ENCODE measurements around the gene NEUROD6. TPM values are rescaled to one million over a fixed set of nuclear protein-coding genes. Genes with fewer than 3 reads are reported as not detected.

Gene NEUROD6
- total RNA-seq, 6 experiments from 2014 or later = not detected

DNA sequence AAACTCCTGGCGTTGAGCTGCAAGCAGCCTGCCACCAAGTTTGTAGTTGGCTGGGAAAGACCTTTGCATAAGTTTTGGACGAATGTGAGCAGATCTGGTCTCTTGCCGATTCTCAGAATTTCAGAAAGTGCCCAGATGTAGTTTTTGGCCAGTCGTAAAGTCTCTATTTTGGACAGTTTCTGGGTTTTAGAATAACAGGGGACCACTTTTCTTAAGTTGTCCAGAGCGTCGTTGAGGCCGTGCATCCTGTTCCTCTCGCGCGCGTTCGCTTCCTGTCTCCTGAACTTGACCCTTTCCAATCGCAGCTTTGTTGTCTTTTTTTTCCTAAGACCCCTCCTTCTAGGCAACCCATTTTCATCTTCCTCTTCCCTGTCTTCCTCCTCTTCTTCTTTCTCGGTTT is 1.8 kb downstream of the NEUROD6 start:
- Mint-ChIP-seq H3K4me3 (no peak overlapping the region), H3K36me3 (ENCODE audit: low read depth) (no peaks in the 10 kb centered on the region), H3K4me1 (ENCODE audit: low read depth) (no peaks in the 10 kb centered on the region), H3K27me3 (ENCODE audit: insufficient read depth) (peaks cover 9% of the 10 kb centered on the region; the same call in 1 of the 2 replicates), H3K27ac (no peak overlapping the region), H3K9me3 (peaks cover 20% of the 10 kb centered on the region)
- DNase-seq = no peak
- TF ChIP-seq, protein P1, sequence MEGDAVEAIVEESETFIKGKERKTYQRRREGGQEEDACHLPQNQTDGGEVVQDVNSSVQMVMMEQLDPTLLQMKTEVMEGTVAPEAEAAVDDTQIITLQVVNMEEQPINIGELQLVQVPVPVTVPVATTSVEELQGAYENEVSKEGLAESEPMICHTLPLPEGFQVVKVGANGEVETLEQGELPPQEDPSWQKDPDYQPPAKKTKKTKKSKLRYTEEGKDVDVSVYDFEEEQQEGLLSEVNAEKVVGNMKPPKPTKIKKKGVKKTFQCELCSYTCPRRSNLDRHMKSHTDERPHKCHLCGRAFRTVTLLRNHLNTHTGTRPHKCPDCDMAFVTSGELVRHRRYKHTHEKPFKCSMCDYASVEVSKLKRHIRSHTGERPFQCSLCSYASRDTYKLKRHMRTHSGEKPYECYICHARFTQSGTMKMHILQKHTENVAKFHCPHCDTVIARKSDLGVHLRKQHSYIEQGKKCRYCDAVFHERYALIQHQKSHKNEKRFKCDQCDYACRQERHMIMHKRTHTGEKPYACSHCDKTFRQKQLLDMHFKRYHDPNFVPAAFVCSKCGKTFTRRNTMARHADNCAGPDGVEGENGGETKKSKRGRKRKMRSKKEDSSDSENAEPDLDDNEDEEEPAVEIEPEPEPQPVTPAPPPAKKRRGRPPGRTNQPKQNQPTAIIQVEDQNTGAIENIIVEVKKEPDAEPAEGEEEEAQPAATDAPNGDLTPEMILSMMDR (IDR thresholded peaks at IDR 0.05) = no peak

DNA sequence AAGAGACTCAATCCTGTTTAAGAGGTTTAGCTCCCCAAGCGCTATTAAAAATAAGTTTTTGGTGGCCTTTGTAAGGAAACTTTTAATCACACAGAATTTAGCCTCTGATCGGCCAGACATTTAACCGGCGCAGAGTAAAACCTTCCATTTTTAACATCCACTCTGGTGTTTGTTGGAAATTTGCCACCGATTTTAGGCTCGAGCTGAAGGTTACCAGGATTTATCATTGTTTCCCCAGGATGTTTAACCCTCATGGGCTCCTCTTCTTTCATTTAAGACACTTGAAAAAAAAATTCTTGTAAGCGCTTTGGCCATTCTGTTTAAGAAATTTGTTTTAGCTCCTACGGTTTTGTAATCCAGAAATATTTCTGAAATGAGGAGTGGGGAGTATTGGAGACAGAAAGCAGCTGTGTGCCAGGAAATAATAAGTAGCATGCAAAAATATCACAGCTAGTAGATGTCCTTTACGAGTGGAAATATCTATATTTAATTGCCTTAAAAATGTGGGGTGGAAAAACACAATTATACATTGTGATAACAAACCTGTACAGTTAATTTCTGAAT is 3.4 kb downstream of the NEUROD6 start:
- peaks cover 35% of the 10 kb centered on the region for H3K9me3 Mint-ChIP-seq
- TF ChIP-seq, protein P1 (IDR thresholded peaks at IDR 0.05) = no peak
- no peaks in the 10 kb centered on the region for H3K36me3 Mint-ChIP-seq (ENCODE audit: low read depth)
- H3K27ac Mint-ChIP-seq = no peak overlapping the region
- H3K4me3 Mint-ChIP-seq = no peak overlapping the region
- no peak for DNase-seq
- no peaks in the 10 kb centered on the region for H3K4me1 Mint-ChIP-seq (ENCODE audit: low read depth)
- peaks cover 9% of the 10 kb centered on the region; the same call in 1 of the 2 replicates for H3K27me3 Mint-ChIP-seq (ENCODE audit: insufficient read depth)

DNA sequence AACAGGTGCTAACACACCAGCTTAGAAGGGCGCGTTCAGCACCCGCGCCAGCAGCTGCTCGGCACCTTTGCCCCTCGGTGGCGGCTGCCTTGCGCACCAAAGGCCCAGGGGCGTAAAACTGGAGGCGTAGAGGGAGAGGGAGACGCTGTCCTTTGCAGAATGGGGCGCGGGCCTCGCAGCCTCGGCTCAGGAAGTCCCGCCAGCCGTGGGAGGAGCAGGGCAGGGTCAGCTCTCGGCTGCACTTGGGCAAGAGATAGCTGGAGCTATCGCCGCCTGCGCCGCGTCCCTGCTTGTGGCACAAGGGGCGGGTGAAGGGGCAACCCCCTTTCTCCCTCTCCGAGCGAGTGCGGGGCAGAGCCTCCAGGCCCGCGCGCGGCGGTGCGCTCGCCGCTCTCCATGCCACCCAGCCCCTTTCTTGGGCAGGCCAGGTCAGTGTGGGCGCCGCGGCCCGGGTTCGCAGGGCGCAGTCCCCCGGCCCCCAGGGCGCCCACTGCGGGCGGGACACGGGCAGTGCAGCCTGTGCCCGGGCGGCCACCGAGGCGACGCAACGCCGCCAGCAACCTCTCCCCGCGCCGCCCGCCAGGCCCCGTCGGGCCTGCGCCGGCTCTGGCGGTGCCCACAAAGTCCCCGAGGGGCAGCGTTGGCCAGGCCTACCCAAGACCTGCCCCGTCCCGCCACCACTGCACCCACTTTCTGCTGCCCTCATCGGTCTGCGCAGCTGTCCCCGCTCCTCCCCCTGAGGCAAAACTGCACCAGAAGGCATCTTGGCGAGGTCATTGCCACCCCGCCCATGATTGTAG is 4.1 kb downstream of the NEUROD6 start:
- no peak for DNase-seq
- no peaks in the 10 kb centered on the region for H3K36me3 Mint-ChIP-seq (ENCODE audit: low read depth)
- H3K4me1 Mint-ChIP-seq (ENCODE audit: low read depth) = no peaks in the 10 kb centered on the region
- TF ChIP-seq, protein P1 (IDR thresholded peaks at IDR 0.05) = no peak
- peaks cover 9% of the 10 kb centered on the region; the same call in 1 of the 2 replicates for H3K27me3 Mint-ChIP-seq (ENCODE audit: insufficient read depth)
- H3K4me3 Mint-ChIP-seq = no peak overlapping the region
- H3K9me3 Mint-ChIP-seq = peaks cover 42% of the 10 kb centered on the region
- H3K27ac Mint-ChIP-seq = no peak overlapping the region

DNA sequence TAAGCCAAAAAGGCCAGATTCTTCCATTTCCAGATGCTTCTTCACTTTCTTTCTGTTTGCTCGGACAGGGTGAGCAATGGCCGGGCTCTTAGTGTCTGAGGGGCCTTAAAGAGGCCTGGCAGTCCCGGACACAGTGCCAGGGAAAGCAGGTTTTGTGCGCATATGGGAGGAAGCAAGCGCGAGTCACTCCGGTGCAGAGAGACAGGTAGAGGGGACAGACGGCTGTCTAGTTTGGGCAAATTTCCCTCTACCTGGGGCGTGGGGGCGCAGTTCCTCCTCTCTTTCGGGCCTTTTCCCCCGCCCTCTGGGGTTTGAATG is 4.7 kb downstream of the NEUROD6 start:
- Mint-ChIP-seq H3K36me3 (ENCODE audit: low read depth) (no peaks in the 10 kb centered on the region), H3K4me3 (no peak overlapping the region), H3K27me3 (ENCODE audit: insufficient read depth) (peaks cover 9% of the 10 kb centered on the region; the same call in 1 of the 2 replicates), H3K9me3 (peaks cover 42% of the 10 kb centered on the region), H3K4me1 (ENCODE audit: low read depth) (no peaks in the 10 kb centered on the region), H3K27ac (no peak overlapping the region)
- no peak for DNase-seq
- TF ChIP-seq, protein P1 (IDR thresholded peaks at IDR 0.05) = no peak

DNA sequence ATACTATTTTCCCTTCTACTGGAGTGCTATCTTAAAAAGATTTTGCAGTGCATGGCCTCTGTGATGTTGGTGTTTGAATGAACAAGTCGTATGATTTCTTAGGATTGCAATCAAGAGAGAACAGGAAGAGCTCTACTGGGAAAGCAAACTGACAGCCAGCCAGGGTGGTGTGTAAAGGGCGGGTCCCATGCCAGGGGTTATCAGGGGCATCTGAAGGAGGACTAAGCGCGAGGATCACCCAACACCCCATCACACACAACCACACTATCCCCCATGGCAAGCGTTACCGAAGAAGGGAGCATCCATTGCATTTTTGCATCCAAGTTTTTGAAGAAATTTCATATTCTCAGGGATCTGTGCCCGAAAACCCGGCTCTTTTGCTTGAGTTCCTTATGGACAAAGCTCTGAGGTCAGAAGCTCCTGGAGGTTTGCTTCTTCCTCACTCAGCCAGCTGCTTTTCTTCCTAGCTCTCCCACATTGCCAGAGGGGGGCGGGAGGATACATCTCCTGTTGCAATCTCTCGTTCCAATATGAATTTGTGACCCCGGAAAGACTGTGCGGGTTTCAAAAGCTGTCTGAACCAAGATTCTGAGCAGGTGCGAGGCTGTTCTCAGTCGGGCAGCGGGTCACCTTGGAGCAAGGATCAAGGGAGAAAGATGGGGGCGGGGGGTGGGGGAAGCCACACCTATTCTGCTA is 5.2 kb downstream of the NEUROD6 start:
- Mint-ChIP-seq H3K9me3 (peaks cover 45% of the 10 kb centered on the region), H3K27me3 (ENCODE audit: insufficient read depth) (peaks cover 9% of the 10 kb centered on the region), H3K4me3 (no peak overlapping the region), H3K27ac (no peak overlapping the region), H3K4me1 (ENCODE audit: low read depth) (no peaks in the 10 kb centered on the region), H3K36me3 (ENCODE audit: low read depth) (no peaks in the 10 kb centered on the region)
- no peak for DNase-seq
- TF ChIP-seq, protein P1 (IDR thresholded peaks at IDR 0.05) = no peak
